ENCODE results near the gene GCNA. TPM values are rescaled to one million over a fixed set of nuclear protein-coding genes. Genes with fewer than 3 reads are reported as not detected.

GCNA gene
- total RNA-seq, 1 experiment from 2014 or later = 3.8 TPM

GRCh38 chrX:71542825-71543224, 35.4 kb upstream of the GCNA start:
- BruUV-seq (replicated peaks) = no TSS peak
- Mint-ChIP-seq H3K27me3 (ENCODE audit: insufficient read depth, unreplicated experiment) (no peaks in the 10 kb centered on the region), H3K4me3 (ENCODE audit: unreplicated experiment) (no peak overlapping the region), H3K27ac (ENCODE audit: low read depth, unreplicated experiment) (no peak overlapping the region), H3K4me1 (ENCODE audit: insufficient read depth, unreplicated experiment) (peaks cover 17% of the 10 kb centered on the region), H3K9me3 (ENCODE audit: unreplicated experiment) (no peaks in the 10 kb centered on the region), H3K36me3 (ENCODE audit: insufficient read depth, unreplicated experiment) (peaks cover 34% of the 10 kb centered on the region)
- ChIA-PET CTCF (no interaction called here), POLR2A (interaction anchor here (0.9 to 5.8 kb wide), 4 partner anchors 10 to 259 kb away, joined by 3 to 171 read pairs (median 4); partner anchors contain the start of genes NONO, OGT and TAF1)
- TF ChIP-seq CTCF (IDR thresholded peaks at IDR 0.05; ENCODE audit: unreplicated experiment) = no peak
- no peak for DNase-seq (ENCODE audit: unreplicated experiment)
- intact Hi-C loops (cut with micrococcal nuclease) = no loop called here

GRCh38 chrX:71543316-71543715, 34.9 kb upstream of the GCNA start:
- no peak overlapping the region for H3K27ac Mint-ChIP-seq (ENCODE audit: low read depth, unreplicated experiment)
- H3K27me3 Mint-ChIP-seq (ENCODE audit: insufficient read depth, unreplicated experiment) = no peaks in the 10 kb centered on the region
- H3K36me3 Mint-ChIP-seq (ENCODE audit: insufficient read depth, unreplicated experiment) = peaks cover 39% of the 10 kb centered on the region
- POLR2A ChIA-PET = interaction anchor here (0.9 to 5.8 kb wide), 4 partner anchors 11 to 260 kb away, joined by 3 to 171 read pairs (median 4); partner anchors contain the start of genes NONO, OGT and TAF1
- peaks cover 17% of the 10 kb centered on the region for H3K4me1 Mint-ChIP-seq (ENCODE audit: insufficient read depth, unreplicated experiment)
- no peak overlapping the region for H3K4me3 Mint-ChIP-seq (ENCODE audit: unreplicated experiment)
- H3K9me3 Mint-ChIP-seq (ENCODE audit: unreplicated experiment) = no peaks in the 10 kb centered on the region
- intact Hi-C loops (cut with micrococcal nuclease) = no loop called here
- CTCF ChIA-PET = no interaction called here
- BruUV-seq (replicated peaks) = no TSS peak
- peak; percentile 70 for DNase-seq (ENCODE audit: unreplicated experiment)
- no peak for TF ChIP-seq CTCF (IDR thresholded peaks at IDR 0.05; ENCODE audit: unreplicated experiment)

GRCh38 chrX:71545364-71545763, 32.9 kb upstream of the GCNA start:
- POLR2A ChIA-PET = interaction anchor here (0.6 to 5.8 kb wide), 5 partner anchors 9 to 261 kb away, joined by 3 to 171 read pairs (median 3); partner anchors contain the start of gene OGT
- Mint-ChIP-seq H3K36me3 (ENCODE audit: insufficient read depth, unreplicated experiment) (peaks cover 54% of the 10 kb centered on the region), H3K27ac (ENCODE audit: low read depth, unreplicated experiment) (no peak overlapping the region), H3K4me1 (ENCODE audit: insufficient read depth, unreplicated experiment) (peaks cover 17% of the 10 kb centered on the region), H3K9me3 (ENCODE audit: unreplicated experiment) (no peaks in the 10 kb centered on the region), H3K4me3 (ENCODE audit: unreplicated experiment) (no peak overlapping the region), H3K27me3 (ENCODE audit: insufficient read depth, unreplicated experiment) (no peaks in the 10 kb centered on the region)
- intact Hi-C loops (cut with micrococcal nuclease) = no loop called here
- CTCF ChIA-PET = interaction anchor here (1.1 to 1.9 kb wide), 3 partner anchors 11 to 30 kb away, joined by 3 to 8 read pairs (median 3); no protein-coding TSS in a partner anchor
- no peak for DNase-seq (ENCODE audit: unreplicated experiment)
- TF ChIP-seq CTCF (IDR thresholded peaks at IDR 0.05; ENCODE audit: unreplicated experiment) = no peak
- no TSS peak for BruUV-seq (replicated peaks)

- H3K4me1 Mint-ChIP-seq (ENCODE audit: insufficient read depth, unreplicated experiment) = peaks cover 7% of the 10 kb centered on the region
- H3K36me3 Mint-ChIP-seq (ENCODE audit: insufficient read depth, unreplicated experiment) = peaks cover 69% of the 10 kb centered on the region
- H3K4me3 Mint-ChIP-seq (ENCODE audit: unreplicated experiment) = no peak overlapping the region
- intact Hi-C loops (cut with micrococcal nuclease) = no loop called here
- CTCF ChIA-PET = no interaction called here
- no peak for TF ChIP-seq CTCF (IDR thresholded peaks at IDR 0.05; ENCODE audit: unreplicated experiment)
- H3K9me3 Mint-ChIP-seq (ENCODE audit: unreplicated experiment) = no peaks in the 10 kb centered on the region
- no peak overlapping the region for H3K27ac Mint-ChIP-seq (ENCODE audit: low read depth, unreplicated experiment)
- no peak for DNase-seq (ENCODE audit: unreplicated experiment)
- no peaks in the 10 kb centered on the region for H3K27me3 Mint-ChIP-seq (ENCODE audit: insufficient read depth, unreplicated experiment)
- POLR2A ChIA-PET = interaction anchor here (5.8 kb wide), 1 partner anchor 14 kb away, joined by 171 read pairs; the partner anchor contains the start of gene OGT
- BruUV-seq (replicated peaks) = no TSS peak
These were observed 31.4 kb upstream of the GCNA start for GRCh38 chrX:71546879-71547278.

Measured in MCF 10A (cell line).